ENCODE measurements around the gene KHDRBS2. TPM values are rescaled to one million over a fixed set of nuclear protein-coding genes. Genes with fewer than 3 reads are reported as not detected.

KHDRBS2 gene
- total and polyA plus RNA-seq, 2 experiments from 2014 or later, result 5.4 to 11.7 TPM

DNA sequence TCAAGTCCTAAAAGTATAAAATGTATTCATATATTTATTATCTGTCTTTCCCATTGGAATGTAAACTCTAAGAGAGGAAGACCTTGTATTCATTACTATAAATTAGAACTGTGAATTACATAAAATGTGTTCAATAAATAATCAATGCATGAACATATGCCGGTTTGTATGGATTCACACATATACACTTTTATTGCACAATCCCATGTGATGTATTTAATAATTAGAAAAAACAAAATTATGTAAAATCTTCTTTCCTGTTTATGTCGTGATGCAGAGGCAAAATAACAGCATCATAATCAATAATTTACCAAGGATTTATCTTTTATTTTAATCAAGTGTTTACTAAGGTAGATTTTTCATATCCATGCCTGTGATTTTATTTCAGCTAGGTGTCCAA, 240.5 kb downstream of the KHDRBS2 start:
- TF ChIP-seq ZNF331 (CRISPR knock-in tag; IDR thresholded peaks at IDR 0.05; ENCODE audit: low read depth) (no peak), EZH2phosphoT487 (IDR thresholded peaks at IDR 0.05; ENCODE audit: unreplicated experiment) (no peak), ZNF114 (CRISPR knock-in tag; IDR thresholded peaks at IDR 0.05) (no peak), NANOG (IDR thresholded peaks at IDR 0.05; ENCODE audit: borderline replicate concordance) (no peak), CREB1 (CRISPR knock-in tag; IDR thresholded peaks at IDR 0.05; ENCODE audit: low read depth) (no peak), STAT1 (IDR thresholded peaks at IDR 0.05; ENCODE audit: unreplicated experiment) (no peak)
- TF ChIP-seq, protein P1, sequence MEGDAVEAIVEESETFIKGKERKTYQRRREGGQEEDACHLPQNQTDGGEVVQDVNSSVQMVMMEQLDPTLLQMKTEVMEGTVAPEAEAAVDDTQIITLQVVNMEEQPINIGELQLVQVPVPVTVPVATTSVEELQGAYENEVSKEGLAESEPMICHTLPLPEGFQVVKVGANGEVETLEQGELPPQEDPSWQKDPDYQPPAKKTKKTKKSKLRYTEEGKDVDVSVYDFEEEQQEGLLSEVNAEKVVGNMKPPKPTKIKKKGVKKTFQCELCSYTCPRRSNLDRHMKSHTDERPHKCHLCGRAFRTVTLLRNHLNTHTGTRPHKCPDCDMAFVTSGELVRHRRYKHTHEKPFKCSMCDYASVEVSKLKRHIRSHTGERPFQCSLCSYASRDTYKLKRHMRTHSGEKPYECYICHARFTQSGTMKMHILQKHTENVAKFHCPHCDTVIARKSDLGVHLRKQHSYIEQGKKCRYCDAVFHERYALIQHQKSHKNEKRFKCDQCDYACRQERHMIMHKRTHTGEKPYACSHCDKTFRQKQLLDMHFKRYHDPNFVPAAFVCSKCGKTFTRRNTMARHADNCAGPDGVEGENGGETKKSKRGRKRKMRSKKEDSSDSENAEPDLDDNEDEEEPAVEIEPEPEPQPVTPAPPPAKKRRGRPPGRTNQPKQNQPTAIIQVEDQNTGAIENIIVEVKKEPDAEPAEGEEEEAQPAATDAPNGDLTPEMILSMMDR (conservative IDR thresholded peaks at IDR 0.05; ENCODE audit: low read depth in 2 of 2), result no peak
- H3K9me3 Mint-ChIP-seq, result no peaks in the 10 kb centered on the region
- no peaks in the 10 kb centered on the region for H3K4me1 Mint-ChIP-seq
- Histone ChIP-seq H3K4me1 (ENCODE audit: insufficient read depth) (no peaks in the 10 kb centered on the region), H4K20me1 (replicated peaks; ENCODE audit: insufficient read depth) (no peaks in the 10 kb centered on the region), H3K27ac (ENCODE audit: low read depth) (no peak overlapping the region), H3F3A (replicated peaks; ENCODE audit: low read depth) (no peaks in the 10 kb centered on the region), H3K27me3 (ENCODE audit: insufficient read depth) (no peaks in the 10 kb centered on the region), H3K79me2 (replicated peaks; ENCODE audit: insufficient read depth) (no peaks in the 10 kb centered on the region), H3K4me3 (no peak overlapping the region), H3K4me2 (no peak overlapping the region), H3K36me3 (ENCODE audit: insufficient read depth) (no peaks in the 10 kb centered on the region), H2AFZ (no peak overlapping the region), H3K9me2 (ENCODE audit: insufficient read depth) (no peaks in the 10 kb centered on the region)
- H3K27ac Mint-ChIP-seq, result no peak overlapping the region
- ATAC-seq (no peak), DNase-seq (ENCODE audit: low spot score) (no peak)
- no peak overlapping the region for H3K4me3 Mint-ChIP-seq
- H3K27me3 Mint-ChIP-seq (ENCODE audit: insufficient read depth, low read depth, poor library complexity), result peaks cover 1% of the 10 kb centered on the region
- no peaks in the 10 kb centered on the region for H3K36me3 Mint-ChIP-seq (ENCODE audit: low read depth)

DNA sequence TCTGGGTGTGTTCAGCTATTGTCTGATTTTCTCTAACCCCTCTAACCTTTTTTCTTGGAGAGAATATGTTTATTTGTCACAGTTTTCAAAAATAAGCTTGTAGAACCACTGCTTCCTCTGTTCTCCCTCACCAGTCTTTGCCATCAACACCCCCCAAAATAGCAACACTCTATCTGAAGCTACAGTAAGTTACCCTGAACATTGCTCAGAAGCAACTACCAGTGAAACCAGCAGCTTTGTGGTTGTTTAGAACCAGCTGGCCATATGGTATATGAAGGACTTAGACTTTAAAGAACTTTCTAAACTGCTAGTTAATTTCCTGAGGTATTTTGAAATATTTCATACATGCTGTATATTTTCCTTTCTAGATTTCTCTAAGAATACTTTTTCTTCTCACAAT, 242.9 kb downstream of the KHDRBS2 start:
- Mint-ChIP-seq H3K9me3 (no peaks in the 10 kb centered on the region; the same call in 2 of the 3 replicates), H3K36me3 (ENCODE audit: low read depth) (0 out of 3 replicates have a peak, but pooled peaks cover 2% of the 10 kb centered on the region), H3K4me1 (peaks cover 10% of the 10 kb centered on the region), H3K27ac (no peak overlapping the region), H3K4me3 (no peak overlapping the region), H3K27me3 (ENCODE audit: insufficient read depth, low read depth, poor library complexity) (peaks cover 2% of the 10 kb centered on the region)
- H3K4me1 ChIP-seq (ENCODE audit: insufficient read depth), result peaks cover 6% of the 10 kb centered on the region
- DNase-seq (ENCODE audit: low spot score), result no peak
- no peak overlapping the region for H2AFZ ChIP-seq
- no peaks in the 10 kb centered on the region for H3F3A ChIP-seq (replicated peaks; ENCODE audit: low read depth)
- no peaks in the 10 kb centered on the region for H4K20me1 ChIP-seq (replicated peaks; ENCODE audit: insufficient read depth)
- no peak overlapping the region for H3K27ac ChIP-seq (ENCODE audit: low read depth)
- no peaks in the 10 kb centered on the region for H3K79me2 ChIP-seq (replicated peaks; ENCODE audit: insufficient read depth)
- no peaks in the 10 kb centered on the region for H3K36me3 ChIP-seq (ENCODE audit: insufficient read depth)
- ATAC-seq, result no peak
- H3K9me2 ChIP-seq (ENCODE audit: insufficient read depth), result no peaks in the 10 kb centered on the region
- H3K4me3 ChIP-seq, result no peak overlapping the region
- H3K27me3 ChIP-seq (ENCODE audit: insufficient read depth), result no peaks in the 10 kb centered on the region
- no peak overlapping the region for H3K4me2 ChIP-seq
- TF ChIP-seq, protein P2, sequence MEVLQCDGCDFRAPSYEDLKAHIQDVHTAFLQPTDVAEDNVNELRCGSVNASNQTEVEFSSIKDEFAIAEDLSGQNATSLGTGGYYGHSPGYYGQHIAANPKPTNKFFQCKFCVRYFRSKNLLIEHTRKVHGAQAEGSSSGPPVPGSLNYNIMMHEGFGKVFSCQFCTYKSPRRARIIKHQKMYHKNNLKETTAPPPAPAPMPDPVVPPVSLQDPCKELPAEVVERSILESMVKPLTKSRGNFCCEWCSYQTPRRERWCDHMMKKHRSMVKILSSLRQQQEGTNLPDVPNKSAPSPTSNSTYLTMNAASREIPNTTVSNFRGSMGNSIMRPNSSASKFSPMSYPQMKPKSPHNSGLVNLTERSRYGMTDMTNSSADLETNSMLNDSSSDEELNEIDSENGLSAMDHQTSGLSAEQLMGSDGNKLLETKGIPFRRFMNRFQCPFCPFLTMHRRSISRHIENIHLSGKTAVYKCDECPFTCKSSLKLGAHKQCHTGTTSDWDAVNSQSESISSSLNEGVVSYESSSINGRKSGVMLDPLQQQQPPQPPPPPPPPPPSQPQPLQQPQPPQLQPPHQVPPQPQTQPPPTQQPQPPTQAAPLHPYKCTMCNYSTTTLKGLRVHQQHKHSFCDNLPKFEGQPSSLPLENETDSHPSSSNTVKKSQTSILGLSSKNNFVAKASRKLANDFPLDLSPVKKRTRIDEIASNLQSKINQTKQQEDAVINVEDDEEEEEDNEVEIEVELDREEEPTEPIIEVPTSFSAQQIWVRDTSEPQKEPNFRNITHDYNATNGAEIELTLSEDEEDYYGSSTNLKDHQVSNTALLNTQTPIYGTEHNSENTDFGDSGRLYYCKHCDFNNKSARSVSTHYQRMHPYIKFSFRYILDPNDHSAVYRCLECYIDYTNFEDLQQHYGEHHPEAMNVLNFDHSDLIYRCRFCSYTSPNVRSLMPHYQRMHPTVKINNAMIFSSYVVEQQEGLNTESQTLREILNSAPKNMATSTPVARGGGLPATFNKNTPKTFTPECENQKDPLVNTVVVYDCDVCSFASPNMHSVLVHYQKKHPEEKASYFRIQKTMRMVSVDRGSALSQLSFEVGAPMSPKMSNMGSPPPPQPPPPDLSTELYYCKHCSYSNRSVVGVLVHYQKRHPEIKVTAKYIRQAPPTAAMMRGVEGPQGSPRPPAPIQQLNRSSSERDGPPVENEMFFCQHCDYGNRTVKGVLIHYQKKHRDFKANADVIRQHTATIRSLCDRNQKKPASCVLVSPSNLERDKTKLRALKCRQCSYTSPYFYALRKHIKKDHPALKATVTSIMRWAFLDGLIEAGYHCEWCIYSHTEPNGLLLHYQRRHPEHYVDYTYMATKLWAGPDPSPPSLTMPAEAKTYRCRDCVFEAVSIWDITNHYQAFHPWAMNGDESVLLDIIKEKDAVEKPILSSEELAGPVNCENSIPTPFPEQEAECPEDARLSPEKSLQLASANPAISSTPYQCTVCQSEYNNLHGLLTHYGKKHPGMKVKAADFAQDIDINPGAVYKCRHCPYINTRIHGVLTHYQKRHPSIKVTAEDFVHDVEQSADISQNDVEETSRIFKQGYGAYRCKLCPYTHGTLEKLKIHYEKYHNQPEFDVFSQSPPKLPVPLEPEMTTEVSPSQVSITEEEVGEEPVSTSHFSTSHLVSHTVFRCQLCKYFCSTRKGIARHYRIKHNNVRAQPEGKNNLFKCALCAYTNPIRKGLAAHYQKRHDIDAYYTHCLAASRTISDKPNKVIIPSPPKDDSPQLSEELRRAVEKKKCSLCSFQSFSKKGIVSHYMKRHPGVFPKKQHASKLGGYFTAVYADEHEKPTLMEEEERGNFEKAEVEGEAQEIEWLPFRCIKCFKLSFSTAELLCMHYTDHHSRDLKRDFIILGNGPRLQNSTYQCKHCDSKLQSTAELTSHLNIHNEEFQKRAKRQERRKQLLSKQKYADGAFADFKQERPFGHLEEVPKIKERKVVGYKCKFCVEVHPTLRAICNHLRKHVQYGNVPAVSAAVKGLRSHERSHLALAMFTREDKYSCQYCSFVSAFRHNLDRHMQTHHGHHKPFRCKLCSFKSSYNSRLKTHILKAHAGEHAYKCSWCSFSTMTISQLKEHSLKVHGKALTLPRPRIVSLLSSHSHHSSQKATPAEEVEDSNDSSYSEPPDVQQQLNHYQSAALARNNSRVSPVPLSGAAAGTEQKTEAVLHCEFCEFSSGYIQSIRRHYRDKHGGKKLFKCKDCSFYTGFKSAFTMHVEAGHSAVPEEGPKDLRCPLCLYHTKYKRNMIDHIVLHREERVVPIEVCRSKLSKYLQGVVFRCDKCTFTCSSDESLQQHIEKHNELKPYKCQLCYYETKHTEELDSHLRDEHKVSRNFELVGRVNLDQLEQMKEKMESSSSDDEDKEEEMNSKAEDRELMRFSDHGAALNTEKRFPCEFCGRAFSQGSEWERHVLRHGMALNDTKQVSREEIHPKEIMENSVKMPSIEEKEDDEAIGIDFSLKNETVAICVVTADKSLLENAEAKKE (CRISPR knock-in tag; IDR thresholded peaks at IDR 0.05), result no peak
- no peak for TF ChIP-seq ZNF114 (CRISPR knock-in tag; IDR thresholded peaks at IDR 0.05)
- no peak for TF ChIP-seq EZH2 (IDR thresholded peaks at IDR 0.05; ENCODE audit: low read depth, unreplicated experiment)
- TF ChIP-seq, protein P3, sequence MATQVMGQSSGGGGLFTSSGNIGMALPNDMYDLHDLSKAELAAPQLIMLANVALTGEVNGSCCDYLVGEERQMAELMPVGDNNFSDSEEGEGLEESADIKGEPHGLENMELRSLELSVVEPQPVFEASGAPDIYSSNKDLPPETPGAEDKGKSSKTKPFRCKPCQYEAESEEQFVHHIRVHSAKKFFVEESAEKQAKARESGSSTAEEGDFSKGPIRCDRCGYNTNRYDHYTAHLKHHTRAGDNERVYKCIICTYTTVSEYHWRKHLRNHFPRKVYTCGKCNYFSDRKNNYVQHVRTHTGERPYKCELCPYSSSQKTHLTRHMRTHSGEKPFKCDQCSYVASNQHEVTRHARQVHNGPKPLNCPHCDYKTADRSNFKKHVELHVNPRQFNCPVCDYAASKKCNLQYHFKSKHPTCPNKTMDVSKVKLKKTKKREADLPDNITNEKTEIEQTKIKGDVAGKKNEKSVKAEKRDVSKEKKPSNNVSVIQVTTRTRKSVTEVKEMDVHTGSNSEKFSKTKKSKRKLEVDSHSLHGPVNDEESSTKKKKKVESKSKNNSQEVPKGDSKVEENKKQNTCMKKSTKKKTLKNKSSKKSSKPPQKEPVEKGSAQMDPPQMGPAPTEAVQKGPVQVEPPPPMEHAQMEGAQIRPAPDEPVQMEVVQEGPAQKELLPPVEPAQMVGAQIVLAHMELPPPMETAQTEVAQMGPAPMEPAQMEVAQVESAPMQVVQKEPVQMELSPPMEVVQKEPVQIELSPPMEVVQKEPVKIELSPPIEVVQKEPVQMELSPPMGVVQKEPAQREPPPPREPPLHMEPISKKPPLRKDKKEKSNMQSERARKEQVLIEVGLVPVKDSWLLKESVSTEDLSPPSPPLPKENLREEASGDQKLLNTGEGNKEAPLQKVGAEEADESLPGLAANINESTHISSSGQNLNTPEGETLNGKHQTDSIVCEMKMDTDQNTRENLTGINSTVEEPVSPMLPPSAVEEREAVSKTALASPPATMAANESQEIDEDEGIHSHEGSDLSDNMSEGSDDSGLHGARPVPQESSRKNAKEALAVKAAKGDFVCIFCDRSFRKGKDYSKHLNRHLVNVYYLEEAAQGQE (IDR thresholded peaks at IDR 0.05; ENCODE audit: unreplicated experiment), result no peak
- no peak for TF ChIP-seq CREB1 (CRISPR knock-in tag; IDR thresholded peaks at IDR 0.05; ENCODE audit: low read depth)
- TF ChIP-seq EZH2phosphoT487 (IDR thresholded peaks at IDR 0.05; ENCODE audit: unreplicated experiment), result no peak

Data from GM23338 (cell line).